GM18511 (cell line): ENCODE measurements around the gene MDM4.

Experiments used
- ATAC-seq: cut with Tn5 transposase; IDR thresholded peaks from one replicate; pipeline ENCODE4 v1.9.1; 2021; ENCODE audit warnings: mild to moderate bottlenecking, moderate library complexity; ENCODE audit not compliant: unreplicated experiment

Gene MDM4

DNA sequence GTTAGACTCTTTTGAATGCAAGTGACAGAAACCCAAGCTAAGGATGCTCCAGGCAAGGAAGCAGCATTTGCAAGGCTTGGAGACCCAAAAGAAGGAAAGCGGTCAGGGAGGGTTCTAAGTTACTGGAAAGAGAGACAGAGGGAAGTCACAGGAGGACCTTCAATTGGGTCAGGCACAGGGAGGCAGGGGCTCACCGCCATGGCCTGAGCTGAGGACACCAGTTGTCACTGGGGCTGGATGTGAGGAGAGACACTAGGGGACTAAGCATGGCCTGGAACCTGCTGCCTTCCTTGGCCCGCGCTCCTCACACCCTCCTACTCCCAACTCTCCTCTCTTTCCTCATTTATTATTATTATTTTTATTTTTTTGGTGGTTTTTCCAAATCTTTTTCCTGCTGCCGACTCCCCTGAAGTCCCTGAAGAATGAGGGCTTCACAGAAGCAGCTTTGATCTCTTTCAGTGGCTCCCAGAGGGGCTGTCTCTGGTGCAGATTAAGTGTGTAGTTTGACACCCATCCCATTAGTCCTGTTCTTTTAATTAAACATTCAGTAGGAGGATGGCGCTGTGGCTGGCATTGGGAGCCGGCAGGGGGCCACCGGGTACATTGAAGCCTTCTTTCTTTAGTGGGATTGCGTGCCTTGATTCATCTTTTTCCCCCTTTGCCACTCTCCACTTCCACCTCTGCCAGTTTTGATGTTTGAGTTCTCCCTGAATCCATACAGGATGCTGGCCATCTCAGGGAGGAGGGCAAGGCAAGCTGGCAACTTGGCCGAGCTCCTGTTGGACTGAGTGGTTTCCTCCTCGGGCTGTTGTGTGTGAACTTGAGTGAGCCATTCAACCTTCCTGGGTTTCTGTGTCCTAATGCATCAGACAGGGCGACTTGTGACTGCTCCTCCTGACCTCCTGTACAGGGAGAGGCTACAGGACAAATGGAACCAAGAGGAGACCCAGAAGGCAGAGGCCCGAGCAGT lies 59.3 kb downstream of the MDM4 start:
- ATAC-seq, result no peak

DNA sequence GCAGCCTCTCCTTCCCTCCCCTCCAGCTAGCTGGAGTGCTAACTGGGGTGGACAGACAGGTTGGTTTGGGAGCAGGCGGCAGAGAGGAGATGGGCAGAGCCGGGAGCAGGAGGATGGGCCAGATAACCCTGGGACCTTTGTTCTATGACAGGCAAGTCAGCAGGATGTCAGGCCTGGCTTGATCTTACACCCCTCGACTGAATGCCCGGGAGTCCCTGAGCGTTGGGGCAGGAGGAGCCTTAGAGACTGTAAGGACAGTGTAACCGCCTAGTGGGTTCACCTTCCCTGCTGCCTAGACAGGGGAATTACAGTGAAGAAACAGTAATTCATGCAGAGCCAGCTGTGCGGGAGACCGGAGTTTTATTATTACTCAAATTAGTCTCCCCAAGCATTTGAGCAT lies 60.2 kb downstream of the MDM4 start:
- no peak for ATAC-seq

DNA sequence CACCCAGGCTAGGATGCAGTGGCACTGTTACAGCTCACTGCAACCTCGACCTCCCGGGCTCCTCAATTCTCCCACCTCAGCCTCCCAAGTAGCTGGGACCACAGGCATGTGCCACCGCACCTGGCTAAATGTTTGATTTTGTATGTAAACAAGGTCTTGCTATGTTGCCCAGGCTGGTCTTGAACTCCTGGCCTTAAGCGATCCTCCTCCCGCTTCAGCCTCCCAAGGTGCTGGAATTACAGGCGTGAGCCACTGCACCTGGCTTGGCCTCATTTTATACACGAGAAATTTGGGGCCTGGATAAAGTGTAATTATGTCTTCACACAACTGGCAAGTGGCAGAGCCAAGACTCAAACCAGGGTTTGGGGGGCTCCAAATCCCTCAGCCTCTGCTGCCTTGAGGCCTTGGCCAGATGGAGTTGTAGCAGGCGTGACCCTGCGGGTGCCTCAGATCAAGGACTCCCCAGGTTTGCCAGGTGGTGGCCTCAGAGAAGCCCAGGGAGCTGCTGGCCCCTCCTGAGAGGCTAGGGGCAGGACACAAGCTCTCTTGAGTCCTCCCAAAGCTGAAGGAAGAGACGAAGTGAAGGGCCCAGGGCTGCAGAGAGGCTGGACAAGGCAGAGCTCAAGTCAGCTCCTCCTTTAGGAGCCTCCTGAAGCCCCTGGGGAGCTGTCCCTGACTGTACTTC lies 61.7 kb downstream of the MDM4 start:
- ATAC-seq, result no peak

DNA sequence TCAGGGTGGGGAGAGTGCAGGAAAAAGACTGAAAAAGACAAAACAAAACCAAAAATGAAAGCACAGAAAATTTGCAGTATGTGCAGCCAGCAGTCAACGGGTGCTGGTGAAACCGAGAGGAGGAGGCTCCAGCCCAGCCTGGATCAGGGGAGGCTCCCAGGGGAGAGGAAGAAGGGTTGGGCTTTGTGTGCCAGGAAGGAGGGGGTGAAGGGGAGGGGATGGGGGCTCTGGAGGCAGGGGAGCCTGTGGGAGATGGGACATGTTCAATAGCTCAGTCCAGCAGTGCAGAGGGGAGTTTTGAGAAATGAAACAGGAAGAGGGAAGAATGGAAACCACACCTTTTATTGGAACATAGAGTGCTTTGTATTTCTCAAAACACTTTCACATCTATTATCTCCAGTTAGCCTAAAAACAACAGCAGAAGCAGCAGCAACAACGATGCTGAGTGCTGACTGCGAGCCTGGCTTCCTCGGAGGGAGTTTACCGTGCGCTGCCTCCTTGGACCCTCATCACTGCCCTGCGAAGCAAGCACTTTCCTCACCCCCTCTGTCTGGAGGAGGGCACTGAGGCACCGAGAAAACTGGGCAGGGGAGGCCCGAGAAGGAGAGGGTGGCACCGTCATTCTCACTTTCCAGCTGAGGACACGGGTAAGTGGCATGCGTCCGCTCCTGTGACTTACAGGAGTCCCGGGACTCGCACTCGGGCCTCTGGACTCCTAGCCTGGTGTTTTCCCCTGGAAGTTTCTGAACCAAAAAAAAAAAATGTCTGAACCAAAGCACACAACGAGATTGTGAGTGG lies 62.9 kb downstream of the MDM4 start:
- ATAC-seq, result peak; percentile 79

DNA sequence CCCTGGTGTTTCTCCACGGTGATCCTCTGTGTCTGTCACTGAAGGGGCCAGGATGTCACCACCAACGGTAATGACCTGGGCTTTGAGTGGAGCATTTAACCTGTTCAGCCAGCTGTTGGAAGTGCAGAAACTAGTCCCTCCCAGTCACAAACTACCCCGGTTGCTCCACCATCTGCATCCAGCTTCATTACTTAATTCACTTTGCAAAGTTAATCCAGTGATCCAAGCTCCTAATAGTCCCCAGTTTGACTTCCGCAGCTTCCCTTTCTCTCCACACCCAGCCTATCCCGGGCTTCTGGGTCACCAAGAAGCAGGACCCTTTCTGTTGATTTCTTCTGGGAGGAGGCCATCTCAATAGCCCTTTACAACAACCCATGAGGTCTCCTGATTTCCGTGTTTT lies 63.5 kb downstream of the MDM4 start:
- no peak for ATAC-seq

DNA sequence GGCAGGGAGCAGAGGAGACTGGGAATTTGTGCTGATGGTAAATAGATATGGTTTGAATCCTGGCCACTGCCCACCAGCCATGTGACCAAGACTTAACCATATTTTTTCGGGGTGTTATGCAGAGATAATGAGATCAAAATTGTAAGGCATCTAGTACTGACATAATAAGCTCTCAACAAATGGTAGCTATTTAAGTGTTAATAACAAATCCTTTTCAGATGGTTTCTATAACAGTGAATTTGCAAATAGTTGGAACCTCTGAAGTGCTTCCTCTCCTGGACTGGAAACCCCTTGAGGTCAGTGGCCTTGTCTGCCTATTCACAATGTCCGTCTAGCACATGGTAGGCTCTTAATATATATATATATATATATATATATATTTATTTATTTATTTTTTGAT lies 64.7 kb downstream of the MDM4 start:
- no peak for ATAC-seq

DNA sequence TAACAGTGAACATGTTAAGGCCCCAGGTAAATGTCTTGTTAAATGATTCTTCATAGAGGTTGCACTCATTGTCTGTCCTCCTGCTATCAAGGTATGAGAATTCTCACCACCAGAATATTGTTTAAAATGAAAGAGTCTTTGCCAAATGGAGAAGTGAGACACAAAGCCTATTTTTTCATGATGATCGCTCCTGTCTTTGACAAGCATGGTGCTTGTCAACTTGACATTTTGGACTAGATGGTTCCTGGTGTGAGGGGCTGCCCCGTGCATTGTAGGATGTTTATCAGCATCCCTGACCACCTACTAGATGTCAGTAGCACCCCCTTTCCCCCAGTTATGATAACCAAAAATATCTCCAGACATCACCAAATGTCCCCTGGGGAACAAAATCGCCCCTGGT lies 65.6 kb downstream of the MDM4 start:
- ATAC-seq, result no peak

DNA sequence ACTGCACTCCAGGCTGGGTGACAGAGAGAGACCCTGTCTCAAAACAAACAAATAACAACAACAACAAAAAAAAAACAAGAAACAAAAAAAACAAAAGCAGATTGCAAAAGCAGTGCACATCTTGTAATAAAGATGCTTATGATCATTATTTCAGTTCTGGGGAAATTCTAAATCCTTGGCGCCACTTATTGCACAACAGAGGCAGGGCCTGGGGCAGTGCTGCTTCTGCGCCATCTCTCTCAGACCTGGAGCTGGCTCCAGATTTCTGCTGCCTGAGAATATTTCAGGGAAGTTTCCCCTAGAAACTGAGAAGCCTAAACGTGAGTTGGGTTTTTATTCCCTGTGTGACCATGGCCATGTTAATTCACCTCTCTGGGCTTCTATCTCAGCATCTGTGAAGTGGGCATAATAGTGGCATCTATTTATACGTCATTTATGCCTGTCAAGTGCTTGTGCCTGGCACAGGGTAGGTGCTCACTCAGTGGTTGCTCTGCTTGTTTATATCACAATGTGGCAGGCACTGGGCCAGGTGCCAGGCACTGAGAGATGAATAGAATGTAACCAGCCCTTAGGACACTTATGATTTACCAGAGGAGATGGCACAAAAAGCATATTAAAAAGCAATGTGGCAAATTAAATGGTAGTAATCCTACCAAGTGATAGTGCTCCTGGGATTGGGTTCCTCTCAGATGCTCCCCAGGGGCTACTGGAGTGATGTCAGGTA lies 67.9 kb downstream of the MDM4 start:
- no peak for ATAC-seq

DNA sequence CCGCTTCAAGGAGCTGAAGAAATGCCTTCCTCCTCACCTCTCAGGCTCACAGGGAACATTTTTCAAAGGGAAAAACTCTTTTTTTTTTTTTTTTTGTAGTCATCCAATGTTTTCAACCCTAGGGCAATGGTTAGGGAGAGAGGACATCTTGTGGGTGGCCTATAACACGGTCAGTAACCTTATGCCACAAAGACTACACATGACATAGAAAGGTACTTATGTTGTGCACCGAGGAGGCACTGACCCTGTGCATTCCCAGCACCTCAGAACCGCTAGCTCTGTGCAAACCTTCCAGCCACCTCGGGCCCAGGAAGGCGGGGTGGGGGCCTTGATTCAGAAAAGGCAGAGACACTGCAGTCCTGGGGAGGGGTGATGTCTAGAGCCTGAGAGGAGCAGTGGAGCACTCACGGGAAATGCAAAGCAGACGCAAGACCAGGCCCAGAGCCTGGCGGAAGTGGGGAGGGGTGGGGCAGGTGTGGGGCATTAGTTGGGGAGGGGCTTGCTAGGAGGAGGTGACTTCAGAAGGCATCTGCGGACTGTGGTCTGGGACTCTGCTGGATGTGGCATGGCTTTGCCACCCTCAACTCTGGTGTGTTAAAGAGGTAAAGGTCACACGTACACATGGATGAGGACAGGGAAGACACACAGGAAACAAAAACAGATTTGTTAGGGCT lies 68.6 kb downstream of the MDM4 start:
- ATAC-seq, result no peak

DNA sequence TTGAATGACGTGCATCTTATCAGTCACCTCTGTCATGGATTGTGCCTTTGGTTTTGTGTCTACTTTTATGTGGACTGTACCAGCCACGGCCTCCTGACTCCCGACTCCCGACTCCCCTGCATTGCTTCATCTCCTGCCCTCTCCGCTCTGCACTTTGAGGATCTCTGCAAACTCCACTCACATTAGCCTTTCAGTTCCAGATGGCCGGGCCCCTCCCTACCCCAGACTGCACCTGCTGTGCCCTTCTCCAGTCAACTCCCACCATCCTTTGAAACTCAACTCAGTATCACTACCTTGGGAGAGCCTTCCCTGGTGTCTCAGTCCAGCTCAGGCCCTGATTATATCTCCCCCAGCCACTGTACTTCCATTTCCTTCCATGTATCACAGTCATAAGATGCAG lies 71.4 kb downstream of the MDM4 start:
- no peak for ATAC-seq

DNA sequence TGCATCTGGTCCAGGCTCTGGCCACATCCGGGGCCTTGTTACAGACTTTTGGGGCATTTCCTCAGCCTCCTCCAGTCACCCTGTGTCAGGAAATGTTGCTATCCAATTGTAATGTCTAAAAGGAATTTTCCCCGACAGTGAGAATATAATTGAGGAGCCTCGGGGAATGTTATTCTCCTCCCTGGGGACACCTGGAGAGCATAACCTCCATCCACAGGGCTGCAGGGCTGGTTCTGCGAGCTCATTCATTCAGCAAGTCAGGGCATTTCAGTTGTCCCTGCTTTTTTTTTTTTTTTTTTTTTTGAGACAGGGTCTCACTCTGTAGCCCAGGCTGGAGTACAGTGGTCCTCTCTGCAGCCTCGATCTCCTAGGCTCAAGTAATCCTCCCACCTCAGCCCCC lies 72.6 kb downstream of the MDM4 start:
- ATAC-seq, result no peak

DNA sequence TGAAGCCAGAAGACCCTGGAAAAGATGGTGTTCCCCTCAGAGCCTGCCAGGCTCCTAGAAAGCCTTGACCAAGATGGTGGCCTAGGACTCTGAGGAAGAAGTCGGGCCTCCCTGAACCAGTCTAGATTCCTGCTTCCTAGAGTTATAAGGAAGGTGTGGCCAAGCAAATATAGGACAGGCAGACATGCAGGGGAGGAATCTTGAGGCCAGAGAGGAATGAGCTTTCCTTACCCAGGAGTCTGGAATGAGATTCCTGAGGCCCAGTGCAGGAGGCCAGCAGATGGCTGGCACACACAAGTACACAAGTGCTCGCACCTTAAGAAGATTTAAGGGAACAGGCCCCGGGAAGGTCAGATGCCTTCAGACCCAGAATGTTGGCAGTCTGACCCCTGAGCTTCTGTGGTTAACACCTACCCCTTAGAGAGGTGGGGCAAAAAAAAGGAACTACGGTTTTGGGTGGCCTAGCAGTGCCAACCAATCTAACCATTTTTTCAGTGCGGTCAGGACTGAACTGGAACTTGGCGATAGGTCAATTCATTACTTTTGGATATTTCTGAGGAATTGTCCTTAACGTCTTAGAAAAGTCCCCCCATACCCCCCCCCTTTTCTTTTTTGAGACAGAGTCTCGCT lies 73.3 kb downstream of the MDM4 start:
- no peak for ATAC-seq

DNA sequence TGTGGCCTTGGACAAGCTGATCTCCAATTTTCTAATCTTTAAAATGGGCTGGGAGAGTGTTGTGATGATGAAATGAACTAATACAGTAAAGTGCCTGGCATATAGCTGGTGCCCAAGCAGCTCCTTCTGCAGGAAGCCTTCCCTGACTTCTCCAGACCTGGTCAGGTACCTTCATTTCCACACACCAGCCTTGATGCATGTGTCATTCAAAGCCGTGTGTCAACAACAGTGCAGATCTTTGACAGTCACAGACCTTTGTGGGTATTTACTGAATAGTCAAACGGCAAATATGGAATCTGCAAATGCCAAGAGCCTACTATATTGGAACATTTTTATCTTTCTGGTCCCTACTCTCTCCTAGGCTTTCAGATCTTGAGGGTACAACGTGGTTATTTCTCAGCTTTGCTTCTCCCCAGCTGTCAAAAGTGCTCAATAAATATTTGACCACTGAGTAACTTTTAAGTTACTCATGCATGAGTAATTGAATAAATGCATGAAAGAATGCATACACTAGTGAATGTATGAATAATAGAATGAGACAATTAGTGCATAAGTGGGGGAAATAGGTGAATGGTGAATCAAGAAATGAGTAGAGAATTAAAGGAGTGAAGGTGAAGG lies 75.4 kb downstream of the MDM4 start:
- ATAC-seq, result no peak

DNA sequence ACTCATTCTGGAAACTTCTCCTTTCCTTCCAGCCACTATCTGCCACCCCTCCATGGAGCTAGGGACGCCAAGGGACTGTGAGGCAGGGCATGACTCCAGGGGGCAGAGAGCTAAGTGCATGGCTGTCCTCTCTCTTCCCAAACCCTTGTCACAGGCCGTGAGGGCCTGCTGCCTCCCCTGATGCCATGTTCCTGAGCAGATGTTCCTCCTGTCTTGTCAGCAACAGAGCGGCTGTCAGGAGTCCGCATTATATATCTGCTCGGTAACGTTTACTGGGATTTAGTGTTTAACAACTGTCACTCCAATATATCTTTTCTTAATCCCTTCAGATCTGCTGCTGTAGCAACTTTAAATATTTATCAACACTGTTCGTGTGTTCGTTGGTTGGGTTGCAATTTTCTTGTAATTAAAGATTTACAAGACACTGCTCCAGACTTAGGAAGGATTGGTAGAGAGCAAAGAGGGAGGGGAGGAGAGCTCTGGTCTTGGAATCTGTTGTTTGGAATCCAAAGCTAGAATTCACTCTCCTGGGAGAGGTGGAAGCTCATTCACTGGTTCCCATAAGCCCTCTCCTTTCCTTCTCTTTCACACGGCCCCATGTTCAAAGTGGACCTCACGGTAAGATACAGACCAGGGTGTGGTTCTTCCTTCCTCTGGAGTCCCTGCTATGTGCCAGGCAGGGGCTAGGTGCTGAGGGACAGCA lies 76.2 kb downstream of the MDM4 start:
- ATAC-seq, result no peak

DNA sequence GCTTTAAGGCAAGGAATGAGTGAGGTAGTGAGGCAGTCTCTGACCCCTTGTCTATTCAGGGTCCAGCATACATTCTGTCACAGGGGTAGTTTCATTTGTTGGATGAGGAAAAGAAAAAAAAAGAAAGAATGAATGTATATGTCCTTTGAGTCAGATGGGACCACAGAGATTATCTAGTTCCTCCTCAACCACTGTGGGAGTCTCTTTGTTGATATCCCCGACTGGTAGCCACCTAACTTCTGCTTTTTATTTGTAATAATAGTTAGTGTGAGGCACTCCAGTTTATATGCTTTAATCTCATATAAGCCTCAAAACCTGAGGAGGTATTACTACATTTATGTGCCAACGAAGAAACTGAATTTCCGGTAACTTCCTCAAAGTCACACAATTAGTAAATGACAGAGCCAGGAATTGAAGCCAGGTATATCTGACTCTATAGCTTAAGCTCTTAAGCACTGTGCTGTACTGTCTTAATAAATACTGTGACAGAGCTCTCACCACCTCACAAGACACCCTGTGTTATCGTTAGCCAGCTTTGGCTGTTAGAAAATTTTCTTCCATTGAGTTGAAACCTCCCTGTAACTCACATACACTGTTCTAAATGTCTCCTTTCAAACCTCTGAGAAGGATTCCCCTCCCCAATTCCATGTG lies 82.2 kb downstream of the MDM4 start:
- no peak for ATAC-seq

DNA sequence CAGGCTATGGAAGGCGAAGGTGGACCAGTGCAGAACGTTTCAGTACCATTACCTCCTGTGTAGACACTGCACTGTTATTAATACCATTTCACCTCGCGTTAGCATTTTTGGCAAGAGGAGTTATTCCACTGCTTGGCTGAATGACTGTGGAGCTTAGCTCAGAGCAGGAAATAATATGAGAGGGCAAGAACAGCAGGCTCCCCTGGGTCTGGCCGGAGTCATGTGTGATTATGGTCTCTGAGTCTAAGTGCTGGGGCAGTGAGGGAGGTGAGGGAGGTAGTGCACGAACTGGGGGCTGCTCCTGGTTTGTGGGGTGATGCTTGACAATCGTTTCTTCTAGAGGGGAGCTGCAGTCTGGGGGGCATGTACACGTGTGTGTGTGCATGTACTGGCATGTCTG lies 82.9 kb downstream of the MDM4 start:
- ATAC-seq, result no peak

DNA sequence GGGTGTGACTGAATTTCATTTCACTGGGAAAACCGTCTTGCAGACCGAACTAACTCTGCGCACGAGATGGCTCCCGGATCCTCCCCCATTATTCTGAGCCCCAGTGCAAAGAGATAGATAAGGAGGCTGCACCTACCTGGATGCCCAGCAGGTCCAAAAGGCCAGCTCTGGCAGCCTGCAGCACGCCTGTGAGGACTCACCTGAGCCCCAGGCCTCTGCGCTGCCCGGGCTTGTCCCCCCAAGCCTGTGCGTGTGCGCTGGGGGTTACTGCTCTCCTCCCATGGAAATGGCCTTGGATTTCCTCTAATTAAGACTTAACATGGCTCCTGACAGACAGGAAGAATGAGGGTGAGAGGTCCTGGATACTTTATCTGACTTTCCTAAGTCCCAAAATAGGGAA lies 83.4 kb downstream of the MDM4 start:
- ATAC-seq, result no peak

DNA sequence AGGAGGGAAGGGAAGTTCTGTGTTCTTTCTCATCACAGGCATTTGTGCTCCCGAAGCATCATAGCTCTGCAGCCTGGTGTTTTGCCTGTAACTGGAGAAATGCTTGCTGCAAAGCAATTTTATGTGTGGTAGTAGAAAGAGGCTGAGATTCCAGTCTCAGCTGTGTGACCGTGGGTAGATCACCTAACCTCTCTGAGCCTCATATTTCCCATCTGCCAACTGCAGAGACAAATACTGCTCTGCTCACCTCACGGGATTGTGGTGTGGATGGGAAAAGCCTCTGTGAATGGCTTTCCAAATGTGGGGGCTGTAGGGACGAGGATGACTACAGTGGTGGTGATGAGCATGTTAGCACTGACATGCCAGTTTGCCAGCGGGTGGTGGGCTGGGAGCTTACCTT lies 84.0 kb downstream of the MDM4 start:
- no peak for ATAC-seq
